GM23248 (cell line): Measurements from ENCODE around the gene SLC9C1.

Source experiments
- EZH2 ChIP-seq: fragments of 200-600 bp; sonication (generic); IDR thresholded peaks from 2 replicates; pipeline ENCODE4 v1.6.1; 2018; ENCODE audit warnings: antibody characterized with exemption, mild to moderate bottlenecking; ENCODE audit not compliant: insufficient read depth, poor library complexity, severe bottlenecking
- EZH2phosphoT487 ChIP-seq: fragments of 200-600 bp; sonication (generic); IDR thresholded peaks from 2 replicates; pipeline ENCODE4 v1.6.1; 2018; ENCODE audit warnings: antibody characterized with exemption, moderate library complexity, mild to moderate bottlenecking, low read depth; ENCODE audit not compliant: insufficient read depth

- TF ChIP-seq EZH2 (no peak), EZH2phosphoT487 (no peak)
Measured at GRCh38 chr3:112253301-112253971, 40.6 kb downstream of the SLC9C1 start.
